GM12878 (cell line): ENCODE data around the gene PHKG2. TPM values are rescaled to one million over a fixed set of nuclear protein-coding genes. Genes with fewer than 3 reads are reported as not detected.

Experiments used
- ATAC-seq: fragments of 200-7000 bp; cut with Tn5 transposase; 3 replicates; pipeline ENCODE4 v1.9.1; 2020; ENCODE audit warnings: mild to moderate bottlenecking, moderate library complexity
- BruUV-seq: library from RNA; stranded (reverse); fragments of 400-500 nt; replicated peaks from 2 replicates; lab custom pipeline; 2021; lab: Mats Ljungman, UMichigan
- CTCF ChIA-PET: fragments of 300-600 bp; sonication (Branson Sonifier 250); formaldehyde crosslinking; extraction: SDS; loops from one replicate; lab custom pipeline; 2021; ENCODE audit warnings: inconsistent platforms; lab: Yijun Ruan, JAX
- POLR2A ChIA-PET: fragments of 350-600 bp; formaldehyde crosslinking; extraction: SDS; loops from one replicate; lab custom pipeline; 2021; ENCODE audit warnings: inconsistent platforms; lab: Charles Lee
- RAD21 ChIA-PET: fragments of 300-600 bp; sonication (Branson Sonifier 250); formaldehyde crosslinking; loops from one replicate; lab custom pipeline; 2023; ENCODE audit warnings: antibody characterized with exemption; ENCODE audit not compliant: unreplicated experiment; lab: Charles Lee
- SMC1A ChIA-PET: fragments of 300-600 bp; sonication (Branson Sonifier 250); formaldehyde crosslinking; loops from one replicate; lab custom pipeline; 2023; ENCODE audit not compliant: unreplicated experiment, uncharacterized antibody; lab: Charles Lee
- DNase-seq: peaks from one replicate; pipeline ENCODE4 v3.0.0-alpha.2; 2011; ENCODE audit warnings: low read depth, low spot score
- FAIRE-seq: peaks from 3 replicates; lab custom pipeline; 2011; peaks lifted over from hg19 to GRCh38; lab: Jason Lieb, UNC
- H2AFZ ChIP-seq: 2 replicates; pipeline ENCODE4 v1.6.0; 2011; ENCODE audit warnings: low read depth, low read length, control low read depth; ENCODE audit not compliant: control insufficient read depth
- H3K27ac ChIP-seq: 2 replicates; pipeline ENCODE4 v1.5.1; 2011; ENCODE audit warnings: control low read depth; ENCODE audit not compliant: control insufficient read depth, insufficient read depth
- H3K27me3 ChIP-seq, 2 experiments: replicated peaks in 1 of 2; 2 replicates each; pipeline versions ENCODE4 v1.6.0 to v1.6.1; 2011; ENCODE audit warnings: low read length in 1 of 2; ENCODE audit not compliant: control insufficient read depth in 2 of 2, insufficient read depth in 2 of 2
- H3K36me3 ChIP-seq, 2 experiments: 2 replicates each; pipeline ENCODE4 v1.5.1; 2011; ENCODE audit warnings: low read length in 1 of 2; ENCODE audit not compliant: control insufficient read depth in 2 of 2, insufficient read depth in 2 of 2
- H3K4me1 ChIP-seq: 2 replicates; pipeline ENCODE4 v1.6.1; 2011; ENCODE audit warnings: mild to moderate bottlenecking, low read length, moderate library complexity, mixed read lengths; ENCODE audit not compliant: control insufficient read depth, insufficient read depth
- H3K4me2 ChIP-seq: 2 replicates; pipeline ENCODE4 v1.6.0; 2011; ENCODE audit warnings: control low read depth; ENCODE audit not compliant: control insufficient read depth, insufficient read depth
- H3K4me3 ChIP-seq: fragments of 200-600 bp; sonication (generic); 2 replicates; pipeline ENCODE4 v1.5.1; 2016
- H3K79me2 ChIP-seq: 2 replicates; pipeline ENCODE4 v1.6.0; 2011; ENCODE audit warnings: low read length; ENCODE audit not compliant: control insufficient read depth, insufficient read depth
- H3K9ac ChIP-seq: 2 replicates; pipeline ENCODE4 v1.8.0; 2011; ENCODE audit warnings: low read length, control low read depth, mixed read lengths; ENCODE audit not compliant: control insufficient read depth, insufficient read depth
- H3K9me3 ChIP-seq: replicated peaks from 3 replicates; pipeline ENCODE4 v1.5.1; 2011; ENCODE audit warnings: mild to moderate bottlenecking, low read length; ENCODE audit not compliant: control insufficient read depth, insufficient read depth
- H4K20me1 ChIP-seq: 2 replicates; pipeline ENCODE4 v1.6.0; 2011; ENCODE audit not compliant: control insufficient read depth, insufficient read depth
- ATF7 ChIP-seq: fragments of 450-650 bp; IDR thresholded peaks from 2 replicates; pipeline ENCODE4 v1.6.1; 2016; ENCODE audit warnings: low read depth, mild to moderate bottlenecking
- CBX3 ChIP-seq: fragments of 200-600 bp; sonication (generic); IDR thresholded peaks from 2 replicates; pipeline ENCODE4 v1.6.1; 2016; ENCODE audit warnings: low read depth, borderline replicate concordance
- CHD1 ChIP-seq: IDR thresholded peaks from 2 replicates; pipeline ENCODE4 v1.6.1; 2012; ENCODE audit warnings: low read depth, low read length, improper control_type of control experiment
- EZH2 ChIP-seq: IDR thresholded peaks from 2 replicates; pipeline ENCODE4 v1.6.1; 2012; ENCODE audit warnings: low read depth, mild to moderate bottlenecking, control low read depth, inconsistent platforms, low read length, borderline replicate concordance; ENCODE audit not compliant: control insufficient read depth
- HCFC1 ChIP-seq: fragments of 150-350 bp; IDR thresholded peaks from 2 replicates; pipeline ENCODE4 v1.6.1; 2014; ENCODE audit warnings: low read length
- HDGF ChIP-seq: fragments of 450-650 bp; IDR thresholded peaks from 2 replicates; pipeline ENCODE4 v1.6.1; 2016; ENCODE audit warnings: antibody characterized with exemption
- MYB ChIP-seq: fragments of 150-350 bp; IDR thresholded peaks from 2 replicates; pipeline ENCODE4 v1.6.1; 2014; ENCODE audit warnings: mild to moderate bottlenecking, low read depth, low read length, borderline replicate concordance
- POLR2A ChIP-seq: IDR thresholded peaks from 2 replicates; pipeline ENCODE4 v1.6.1; 2011; ENCODE audit warnings: low read depth, mild to moderate bottlenecking, low read length
- TARDBP ChIP-seq: IDR thresholded peaks from 2 replicates; pipeline ENCODE4 v1.6.1; 2016; ENCODE audit warnings: borderline replicate concordance
- TCF3 ChIP-seq: IDR thresholded peaks from 2 replicates; pipeline ENCODE4 v1.6.1; 2012; ENCODE audit warnings: low read depth, mild to moderate bottlenecking, low read length, borderline replicate concordance; ENCODE audit not compliant: insufficient read depth
- ZNF217 ChIP-seq: fragments of 450-650 bp; IDR thresholded peaks from 2 replicates; pipeline ENCODE4 v1.6.1; 2017; ENCODE audit warnings: antibody characterized with exemption, mild to moderate bottlenecking
- WGBS: methylation state at CpG from one replicate; pipeline ENCODE4 v1.1.6; 2016; ENCODE audit warnings: low lambda C conversion rate; ENCODE audit not compliant: insufficient replicate concordance, insufficient coverage; ENCODE audit errors: missing lambda C conversion rate; 5-methylcytosine and 5-hydroxymethylcytosine counted together
- in situ Hi-C: fragments of 300-500 bp; cut with MboI; formaldehyde crosslinking; loops from 9 replicates; pipeline ENCODE4 v1.14.3; 2018; ENCODE audit warnings: mixed read lengths
- intact Hi-C: fragments of 100-400 bp; cut with micrococcal nuclease; formaldehyde crosslinking; loops from one replicate; pipeline ENCODE4 v1.14.2; 2022; ENCODE audit not compliant: unreplicated experiment
- polyA plus RNA-seq, 11 experiments: library from polyadenylated mRNA; depleted of rRNA in 4 of 11; unstranded in 6 of 11; stranded (reverse) in 5 of 11; fragments of >200 nt; fragmentation: Nextera tagmentation in 4 of 11; fragmentation: Illumina TruSeq in 1 of 11; extraction: Ambion mirVana in 4 of 11; extraction: Trizol in 1 of 11; gene quantifications; 1 replicate in 1 of 11; 2 replicates in 10 of 11; pipeline versions ENCODE4 v1.2.1 to v1.2.3, GENCODE V29; 2011 to 2016; ENCODE audit warnings: inconsistent platforms in 2 of 11, missing spikeins in 2 of 11, low read depth in 1 of 11
- total RNA-seq, 4 experiments: library from RNA; depleted of rRNA in 3 of 4; stranded (reverse); fragments of >200 nt in 3 of 4; fragmentation: Illumina TruSeq in 1 of 4; extraction: Trizol in 1 of 4; gene quantifications; 2 replicates each; pipeline versions ENCODE4 v1.2.1 to v1.2.3, GENCODE V29; 2013 to 2021
- TF ChIP-seq, protein P1 (sequence below): fragments of 450-650 bp; IDR thresholded peaks from 2 replicates; pipeline ENCODE4 v1.6.1; 2017; ENCODE audit warnings: mild to moderate bottlenecking
- TF ChIP-seq, protein P2 (sequence below), 3 experiments: IDR thresholded peaks in 2 of 3; conservative IDR thresholded peaks in 1 of 3; 2 replicates each; pipeline ENCODE4 v1.5.1; 2011; ENCODE audit warnings: low read depth in 3 of 3, low read length in 3 of 3, mild to moderate bottlenecking in 3 of 3, control low read depth in 2 of 3, moderate library complexity in 2 of 3, inconsistent platforms in 1 of 3, mixed read lengths in 1 of 3; ENCODE audit not compliant: control insufficient read depth in 2 of 3, insufficient read depth in 1 of 3; ENCODE audit errors: extremely low read depth in 1 of 3
- TF ChIP-seq, protein P3 (sequence below): fragments of 450-650 bp; IDR thresholded peaks from 2 replicates; pipeline ENCODE4 v1.6.1; 2017; ENCODE audit warnings: low read depth, mild to moderate bottlenecking, moderate library complexity

Gene PHKG2
- total and polyA plus RNA-seq, 10 of the 15 experiments (the other 5 are each of a cell fraction or from before 2014, with no cell fraction given) = 5.2 to 50.1 (median 37.2) TPM

- intact Hi-C loops = no loop called here
- Histone ChIP-seq H3K9me3 (no peaks in the 10 kb centered on the region), H3K27ac (no peak overlapping the region), H3K9ac (no peak overlapping the region), H3K4me3 (no peak overlapping the region), H3K4me1 (no peaks in the 10 kb centered on the region), H3K4me2 (no peak overlapping the region), H4K20me1 (no peaks in the 10 kb centered on the region), H2AFZ (no peak overlapping the region), H3K27me3 (no peaks in the 10 kb centered on the region), H3K79me2 (no peaks in the 10 kb centered on the region), H3K36me3 (peaks cover 42 to 46% of the 10 kb centered on the region in 2 experiments)
- POLR2A ChIA-PET = no interaction called here
- FAIRE-seq (no peak), DNase-seq (no peak), ATAC-seq (no peak)
- RAD21 ChIA-PET = interaction anchor here (0.6 kb wide), 1 partner anchor 696 kb away, joined by 3 read pairs; no protein-coding TSS in a partner anchor
- WGBS = 87% methylated on average over 10 of the region's 10 CpGs
- SMC1A ChIA-PET = no interaction called here
- TF ChIP-seq, protein P1, sequence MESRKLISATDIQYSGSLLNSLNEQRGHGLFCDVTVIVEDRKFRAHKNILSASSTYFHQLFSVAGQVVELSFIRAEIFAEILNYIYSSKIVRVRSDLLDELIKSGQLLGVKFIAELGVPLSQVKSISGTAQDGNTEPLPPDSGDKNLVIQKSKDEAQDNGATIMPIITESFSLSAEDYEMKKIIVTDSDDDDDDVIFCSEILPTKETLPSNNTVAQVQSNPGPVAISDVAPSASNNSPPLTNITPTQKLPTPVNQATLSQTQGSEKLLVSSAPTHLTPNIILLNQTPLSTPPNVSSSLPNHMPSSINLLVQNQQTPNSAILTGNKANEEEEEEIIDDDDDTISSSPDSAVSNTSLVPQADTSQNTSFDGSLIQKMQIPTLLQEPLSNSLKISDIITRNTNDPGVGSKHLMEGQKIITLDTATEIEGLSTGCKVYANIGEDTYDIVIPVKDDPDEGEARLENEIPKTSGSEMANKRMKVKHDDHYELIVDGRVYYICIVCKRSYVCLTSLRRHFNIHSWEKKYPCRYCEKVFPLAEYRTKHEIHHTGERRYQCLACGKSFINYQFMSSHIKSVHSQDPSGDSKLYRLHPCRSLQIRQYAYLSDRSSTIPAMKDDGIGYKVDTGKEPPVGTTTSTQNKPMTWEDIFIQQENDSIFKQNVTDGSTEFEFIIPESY = no peak
- TF ChIP-seq, protein P2, sequence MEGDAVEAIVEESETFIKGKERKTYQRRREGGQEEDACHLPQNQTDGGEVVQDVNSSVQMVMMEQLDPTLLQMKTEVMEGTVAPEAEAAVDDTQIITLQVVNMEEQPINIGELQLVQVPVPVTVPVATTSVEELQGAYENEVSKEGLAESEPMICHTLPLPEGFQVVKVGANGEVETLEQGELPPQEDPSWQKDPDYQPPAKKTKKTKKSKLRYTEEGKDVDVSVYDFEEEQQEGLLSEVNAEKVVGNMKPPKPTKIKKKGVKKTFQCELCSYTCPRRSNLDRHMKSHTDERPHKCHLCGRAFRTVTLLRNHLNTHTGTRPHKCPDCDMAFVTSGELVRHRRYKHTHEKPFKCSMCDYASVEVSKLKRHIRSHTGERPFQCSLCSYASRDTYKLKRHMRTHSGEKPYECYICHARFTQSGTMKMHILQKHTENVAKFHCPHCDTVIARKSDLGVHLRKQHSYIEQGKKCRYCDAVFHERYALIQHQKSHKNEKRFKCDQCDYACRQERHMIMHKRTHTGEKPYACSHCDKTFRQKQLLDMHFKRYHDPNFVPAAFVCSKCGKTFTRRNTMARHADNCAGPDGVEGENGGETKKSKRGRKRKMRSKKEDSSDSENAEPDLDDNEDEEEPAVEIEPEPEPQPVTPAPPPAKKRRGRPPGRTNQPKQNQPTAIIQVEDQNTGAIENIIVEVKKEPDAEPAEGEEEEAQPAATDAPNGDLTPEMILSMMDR (IDR thresholded peaks at IDR 0.05 in 2 of 3, conservative IDR thresholded peaks at IDR 0.05 in 1 of 3; ENCODE audit: control insufficient read depth in 2 of 3, extremely low read depth in 1 of 3, insufficient read depth in 1 of 3, low read depth in 3 of 3, low read length in 3 of 3) = no peak
- TF ChIP-seq TARDBP (no peak), MYB (no peak), HDGF (no peak), HCFC1 (no peak), EZH2 (no peak), CHD1 (no peak), CBX3 (no peak), TCF3 (no peak), ZNF217 (no peak), ATF7 (no peak), POLR2A (no peak)
- TF ChIP-seq, protein P3, sequence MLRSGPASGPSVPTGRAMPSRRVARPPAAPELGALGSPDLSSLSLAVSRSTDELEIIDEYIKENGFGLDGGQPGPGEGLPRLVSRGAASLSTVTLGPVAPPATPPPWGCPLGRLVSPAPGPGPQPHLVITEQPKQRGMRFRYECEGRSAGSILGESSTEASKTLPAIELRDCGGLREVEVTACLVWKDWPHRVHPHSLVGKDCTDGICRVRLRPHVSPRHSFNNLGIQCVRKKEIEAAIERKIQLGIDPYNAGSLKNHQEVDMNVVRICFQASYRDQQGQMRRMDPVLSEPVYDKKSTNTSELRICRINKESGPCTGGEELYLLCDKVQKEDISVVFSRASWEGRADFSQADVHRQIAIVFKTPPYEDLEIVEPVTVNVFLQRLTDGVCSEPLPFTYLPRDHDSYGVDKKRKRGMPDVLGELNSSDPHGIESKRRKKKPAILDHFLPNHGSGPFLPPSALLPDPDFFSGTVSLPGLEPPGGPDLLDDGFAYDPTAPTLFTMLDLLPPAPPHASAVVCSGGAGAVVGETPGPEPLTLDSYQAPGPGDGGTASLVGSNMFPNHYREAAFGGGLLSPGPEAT = no peak
- in situ Hi-C loops = no loop called here
- CTCF ChIA-PET = interaction anchor here (1.1 kb wide), 2 partner anchors 12 to 180 kb away, joined by 3 read pairs; no protein-coding TSS in a partner anchor
- no TSS peak for BruUV-seq
Observed at GRCh38 chr16:30722916-30723315, 25.3 kb upstream of the PHKG2 start.
